H9 (cell line): ENCODE measurements around the gene NET1. TPM values are rescaled to one million over a fixed set of nuclear protein-coding genes. Genes with fewer than 3 reads are reported as not detected.
A peak's percentile ranks its signal among the peaks of the same experiment; 100 is the strongest.

Source experiments
- DNase-seq: peaks from one replicate; pipeline ENCODE4 v3.0.0-alpha.2; 2017
- H2AFZ ChIP-seq: one replicate; pipeline ENCODE4 v1.6.1; 2013; ENCODE audit warnings: mild to moderate bottlenecking, low read length, control low read depth, moderate library complexity
- H2AK5ac ChIP-seq: 2 replicates; pipeline ENCODE4 v1.6.1; 2013; ENCODE audit warnings: low read length, control low read depth, mixed read lengths; ENCODE audit not compliant: insufficient read length
- H2BK120ac ChIP-seq: one replicate; pipeline ENCODE4 v1.6.1; 2013; ENCODE audit warnings: low read depth, mild to moderate bottlenecking, low read length, control low read depth, inconsistent platforms; ENCODE audit not compliant: poor library complexity, severe bottlenecking
- H2BK12ac ChIP-seq: 2 replicates; pipeline ENCODE4 v1.6.1; 2013; ENCODE audit warnings: low read length, control low read depth, mixed read lengths, low read depth; ENCODE audit not compliant: insufficient read length
- H2BK15ac ChIP-seq: 2 replicates; pipeline ENCODE4 v1.6.1; 2013; ENCODE audit warnings: low read depth, low read length, control low read depth
- H2BK20ac ChIP-seq: one replicate; pipeline ENCODE4 v1.6.1; 2013; ENCODE audit warnings: low read depth, mild to moderate bottlenecking, low read length, control low read depth, inconsistent platforms; ENCODE audit not compliant: poor library complexity, severe bottlenecking
- H2BK5ac ChIP-seq: 2 replicates; pipeline ENCODE4 v1.6.1; 2013; ENCODE audit warnings: low read length, control low read depth, mixed read lengths; ENCODE audit not compliant: insufficient read length
- H3K14ac ChIP-seq: 2 replicates; pipeline ENCODE4 v1.6.1; 2013; ENCODE audit warnings: low read length, control low read depth; ENCODE audit not compliant: insufficient read depth
- H3K18ac ChIP-seq: 2 replicates; pipeline ENCODE4 v1.6.1; 2013; ENCODE audit warnings: low read depth, mild to moderate bottlenecking, mixed read lengths, low read length, control low read depth; ENCODE audit not compliant: insufficient read length
- H3K23ac ChIP-seq: 2 replicates; pipeline ENCODE4 v1.6.1; 2013; ENCODE audit warnings: low read length, control low read depth, mixed read lengths, low read depth; ENCODE audit not compliant: insufficient read length
- H3K23me2 ChIP-seq: 2 replicates; pipeline ENCODE4 v1.6.1; 2013; ENCODE audit warnings: low read depth, mild to moderate bottlenecking, mixed read lengths, low read length, control low read depth; ENCODE audit not compliant: insufficient read length, poor library complexity, severe bottlenecking
- H3K27ac ChIP-seq: 2 replicates; pipeline ENCODE4 v1.5.1; 2013; ENCODE audit warnings: low read length, control low read depth, mixed read lengths, low read depth; ENCODE audit not compliant: insufficient read length
- H3K27me3 ChIP-seq: 2 replicates; pipeline ENCODE4 v1.6.1; 2013; ENCODE audit warnings: low read length, control low read depth, inconsistent platforms; ENCODE audit not compliant: insufficient read depth
- H3K4ac ChIP-seq: 2 replicates; pipeline ENCODE4 v1.6.1; 2013; ENCODE audit warnings: low read depth, mild to moderate bottlenecking, control low read depth, inconsistent platforms, low read length, moderate library complexity
- H3K4me1 ChIP-seq: 2 replicates; pipeline ENCODE4 v1.6.1; 2013; ENCODE audit warnings: low read length, control low read depth, inconsistent platforms; ENCODE audit not compliant: insufficient read depth
- H3K4me2 ChIP-seq: 2 replicates; pipeline ENCODE4 v1.6.1; 2013; ENCODE audit warnings: low read length, control low read depth, mixed read lengths; ENCODE audit not compliant: insufficient read length, insufficient read depth
- H3K56ac ChIP-seq: 2 replicates; pipeline ENCODE4 v1.6.1; 2013; ENCODE audit warnings: low read depth, mild to moderate bottlenecking, mixed read lengths, low read length, control low read depth; ENCODE audit not compliant: insufficient read length
- H3K79me1 ChIP-seq: 2 replicates; pipeline ENCODE4 v1.6.1; 2013; ENCODE audit warnings: low read depth, mild to moderate bottlenecking, moderate library complexity, low read length, control low read depth, inconsistent platforms; ENCODE audit not compliant: insufficient read depth, poor library complexity, severe bottlenecking
- H3K79me2 ChIP-seq: 2 replicates; pipeline ENCODE4 v1.6.1; 2013; ENCODE audit warnings: low read length, control low read depth, inconsistent platforms; ENCODE audit not compliant: insufficient read depth
- H3K9ac ChIP-seq: 2 replicates; pipeline ENCODE4 v1.6.1; 2013; ENCODE audit warnings: low read length, control low read depth, mixed read lengths; ENCODE audit not compliant: insufficient read length; ENCODE audit errors: extremely low read depth
- H3K9me3 ChIP-seq: one replicate; pipeline ENCODE4 v1.6.1; 2013; ENCODE audit warnings: low read depth, low read length, inconsistent platforms; ENCODE audit not compliant: control insufficient read depth
- H3T11ph ChIP-seq: one replicate; pipeline ENCODE4 v1.6.1; 2013; ENCODE audit warnings: mild to moderate bottlenecking, low read length, control low read depth, inconsistent platforms
- H4K20me1 ChIP-seq: one replicate; pipeline ENCODE4 v1.6.1; 2013; ENCODE audit not compliant: control insufficient read depth, insufficient read length, insufficient read depth
- H4K5ac ChIP-seq: 2 replicates; pipeline ENCODE4 v1.6.1; 2013; ENCODE audit warnings: low read depth, mild to moderate bottlenecking, mixed read lengths, low read length, control low read depth; ENCODE audit not compliant: insufficient read length
- H4K8ac ChIP-seq: replicated peaks from 2 replicates; pipeline ENCODE4 v1.6.1; 2013; ENCODE audit warnings: low read length, control low read depth, mixed read lengths, low read depth; ENCODE audit not compliant: insufficient read length
- H4K91ac ChIP-seq: 2 replicates; pipeline ENCODE4 v1.6.1; 2013; ENCODE audit warnings: low read depth, mild to moderate bottlenecking, moderate library complexity, mixed read lengths, low read length, control low read depth; ENCODE audit not compliant: insufficient read length
- H3K27ac Mint-ChIP-seq, 3 experiments: 2 replicates in 2 of 3; 3 replicates in 1 of 3; pipeline ENCODE4 v1.8.0; 2020 to 2021; ENCODE audit warnings: mixed read lengths in 3 of 3, mild to moderate bottlenecking in 1 of 3, moderate library complexity in 1 of 3
- H3K27me3 Mint-ChIP-seq: 2 replicates; pipeline ENCODE4 v1.8.0; 2021; ENCODE audit warnings: low read depth, mild to moderate bottlenecking, moderate library complexity, mixed read lengths
- H3K36me3 Mint-ChIP-seq, 3 experiments: 2 replicates in 2 of 3; 3 replicates in 1 of 3; pipeline ENCODE4 v1.8.0; 2020 to 2021; ENCODE audit warnings: low read depth in 3 of 3, mixed read lengths in 3 of 3; ENCODE audit not compliant: insufficient read depth in 1 of 3
- H3K4me1 Mint-ChIP-seq, 2 experiments: 2 replicates each; pipeline ENCODE4 v1.8.0; 2020; ENCODE audit warnings: mixed read lengths in 2 of 2
- H3K4me3 Mint-ChIP-seq, 2 experiments: 2 replicates in 1 of 2; 3 replicates in 1 of 2; pipeline ENCODE4 v1.8.0; 2020 to 2021; ENCODE audit warnings: mild to moderate bottlenecking in 2 of 2, mixed read lengths in 2 of 2, moderate library complexity in 1 of 2
- H3K9me3 Mint-ChIP-seq, 2 experiments: 2 replicates in 1 of 2; 3 replicates in 1 of 2; pipeline ENCODE4 v1.8.0; 2020; ENCODE audit warnings: mild to moderate bottlenecking in 2 of 2, mixed read lengths in 2 of 2, moderate library complexity in 1 of 2
- CTCF ChIP-seq: fragments of 200-600 bp; sonication (generic); conservative IDR thresholded peaks from 3 replicates; pipeline ENCODE4 v1.8.0; 2021; ENCODE audit warnings: antibody characterized with exemption, mild to moderate bottlenecking
- WGBS: extraction: QIAGEN DNeasy Blood & Tissue Kit; methylation state at CpG from one replicate; pipeline ENCODE4 v1.1.7; 2013; ENCODE audit warnings: missing lambda C conversion rate, low lambda C conversion rate, mixed read lengths; ENCODE audit not compliant: insufficient read length; ENCODE audit errors: extremely low coverage; 5-methylcytosine and 5-hydroxymethylcytosine counted together
- total RNA-seq: library from RNA; stranded (reverse); gene quantifications from 2 replicates; pipeline ENCODE4 v1.2.1, GENCODE V29; 2021

The NET1 gene
- total RNA-seq, 1 experiment from 2014 or later = 50.6 TPM

DNA sequence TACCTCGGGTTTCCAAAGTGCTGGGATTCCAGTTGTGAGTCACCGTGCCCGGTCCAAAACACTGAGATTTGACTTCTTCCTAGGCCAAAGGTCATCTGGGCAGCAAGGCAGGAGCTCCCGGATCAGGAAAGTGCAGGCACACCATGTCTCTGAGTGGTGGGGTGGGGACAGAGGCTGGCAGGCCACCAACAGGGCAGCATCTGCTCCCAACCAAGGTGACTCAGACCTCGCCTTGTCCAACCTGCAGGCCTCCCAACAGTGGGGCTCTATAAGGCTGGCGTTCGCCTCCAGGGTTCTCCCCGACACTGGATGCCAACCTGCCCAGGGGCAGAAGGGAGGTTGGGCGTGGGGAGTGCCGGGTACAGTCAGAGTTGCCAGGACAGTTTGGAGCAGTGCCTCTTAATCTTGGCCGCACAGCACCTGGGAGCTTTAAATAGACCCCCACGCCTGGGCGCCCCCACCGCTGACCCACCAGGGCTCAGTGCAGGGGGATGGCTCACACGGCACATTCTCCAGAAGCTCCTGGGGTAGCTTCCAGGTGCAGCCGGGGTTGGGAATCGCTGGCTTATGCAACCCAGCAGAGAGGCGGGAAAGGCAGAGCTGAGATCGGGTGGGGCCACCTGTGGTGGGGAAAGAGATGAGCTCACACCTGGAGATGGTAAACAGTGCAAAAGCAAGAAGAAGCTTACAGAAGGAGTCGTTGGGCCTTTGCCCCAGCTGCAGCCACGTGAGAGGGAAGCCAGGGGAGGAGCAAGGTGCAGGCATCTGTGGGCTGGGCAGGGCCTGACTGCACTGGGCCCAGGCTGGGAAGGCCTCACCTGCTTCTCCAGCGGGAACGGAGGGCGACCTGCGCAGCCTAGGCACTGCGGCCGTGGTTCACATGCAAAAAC is 76.2 kb downstream of the NET1 start:
- no peaks in the 10 kb centered on the region for H3K79me1 ChIP-seq
- H4K8ac ChIP-seq = no peak overlapping the region
- no peak overlapping the region for H3K27ac ChIP-seq
- H3K9me3 Mint-ChIP-seq = peaks cover 9 to 13% of the 10 kb centered on the region in 2 experiments
- no peak overlapping the region for H4K5ac ChIP-seq
- no CpG with 5 or more reads among the region's 27 CpGs for WGBS
- peak overlapping the region in 1 of 3 experiments; percentile 28; a peak in 2 of 7 replicates for H3K27ac Mint-ChIP-seq
- TF ChIP-seq CTCF = no peak
- peaks cover 7% of the 10 kb centered on the region for H3K27me3 Mint-ChIP-seq
- DNase-seq = peak; percentile 60
- peaks cover under 1% of the 10 kb centered on the region; the same call in 1 of the 2 replicates for H3K4me1 ChIP-seq
- no peak overlapping the region for H3K23ac ChIP-seq
- no peak overlapping the region for H3T11ph ChIP-seq
- H3K4me3 Mint-ChIP-seq = peak overlapping the region in 1 of 2 experiments; percentile 35; a peak in 1 of 5 replicates
- H3K4ac ChIP-seq = no peak overlapping the region
- H3K14ac ChIP-seq = peak overlapping the region; percentile 39; the same call in 1 of the 2 replicates
- H2AFZ ChIP-seq = no peak overlapping the region
- H2BK20ac ChIP-seq = no peak overlapping the region
- no peak overlapping the region for H2AK5ac ChIP-seq
- no peaks in the 10 kb centered on the region for H3K27me3 ChIP-seq
- H3K4me1 Mint-ChIP-seq = peaks cover 24 to 42% of the 10 kb centered on the region in 2 experiments
- no peak overlapping the region for H2BK15ac ChIP-seq
- peaks cover 3 to 11% (median 5%) of the 10 kb centered on the region in 3 experiments for H3K36me3 Mint-ChIP-seq
- H3K18ac ChIP-seq = peak overlapping the region; percentile 32
- H3K79me2 ChIP-seq = no peaks in the 10 kb centered on the region
- no peak overlapping the region for H2BK120ac ChIP-seq
- H2BK5ac ChIP-seq = no peak overlapping the region
- no peak overlapping the region for H3K9ac ChIP-seq
- H3K23me2 ChIP-seq = no peaks in the 10 kb centered on the region
- H3K9me3 ChIP-seq = peaks cover 6% of the 10 kb centered on the region
- no peak overlapping the region for H2BK12ac ChIP-seq
- H4K91ac ChIP-seq = no peak overlapping the region
- no peak overlapping the region for H3K4me2 ChIP-seq
- H3K56ac ChIP-seq = no peak overlapping the region
- H4K20me1 ChIP-seq = no peaks in the 10 kb centered on the region
